HG02870 (cell line): Measurements from ENCODE around the gene FOXO1.

ENCODE experiments used
- ATAC-seq: cut with Tn5 transposase; IDR thresholded peaks from one replicate; pipeline ENCODE4 v1.9.1; 2021; ENCODE audit warnings: mild to moderate bottlenecking, moderate library complexity; ENCODE audit not compliant: unreplicated experiment

The FOXO1 gene

GRCh38 chr13:40517486-40518480 is 148.7 kb downstream of the FOXO1 start:
- peak; percentile 86 for ATAC-seq

- ATAC-seq, result no peak
Observed at GRCh38 chr13:40515702-40516101, 150.7 kb downstream of the FOXO1 start.

GRCh38 chr13:40514802-40515201 is 151.6 kb downstream of the FOXO1 start:
- no peak for ATAC-seq

- no peak for ATAC-seq
Observed at GRCh38 chr13:40509876-40510275, 156.6 kb downstream of the FOXO1 start.

GRCh38 chr13:40508767-40509342 is 157.6 kb downstream of the FOXO1 start:
- no peak for ATAC-seq

GRCh38 chr13:40508127-40508526 is 158.3 kb downstream of the FOXO1 start:
- ATAC-seq, result no peak

GRCh38 chr13:40506592-40507446 is 159.6 kb downstream of the FOXO1 start:
- no peak for ATAC-seq
